Measurements from ENCODE around the gene EFNA5. TPM values are rescaled to one million over a fixed set of nuclear protein-coding genes. Genes with fewer than 3 reads are reported as not detected.

The EFNA5 gene
- total and polyA plus RNA-seq, 4 donors, result 0.14 to 0.93 (median 0.54) TPM

- Histone ChIP-seq H3K27me3 (ENCODE audit: control insufficient read depth in 4 of 4, insufficient read depth in 4 of 4, low read length in 3 of 4) (no peaks in the 10 kb centered on the region), H3K9ac (ENCODE audit: low read depth in 1 of 2, low read length in 2 of 2) (no peak overlapping the region), H3K36me3 (ENCODE audit: control insufficient read depth in 4 of 4, insufficient read depth in 3 of 4, low read depth in 1 of 4, low read length in 3 of 4) (no peaks in the 10 kb centered on the region), H3K9me3 (ENCODE audit: control insufficient read depth in 4 of 4, low read length in 3 of 4) (peaks cover 0 to 2% (median 0%) of the 10 kb centered on the region in 4 donors), H3K27ac (ENCODE audit: low read depth in 1 of 2, low read length in 2 of 2) (no peak overlapping the region), H3K4me1 (ENCODE audit: control insufficient read depth in 4 of 4, insufficient read depth in 4 of 4, low read length in 3 of 4) (no peaks in the 10 kb centered on the region), H3K4me3 (ENCODE audit: low read depth in 1 of 3, low read length in 3 of 3) (no peak overlapping the region)
- WGBS, result 81% methylated on average over 1 of the region's 1 CpG
- TF ChIP-seq FOXA2 (IDR thresholded peaks at IDR 0.05), result no peak
- DNase-seq (ENCODE audit: low spot score), result no peak
Measured at GRCh38 chr5:107687404-107687803, 16.7 kb upstream of the EFNA5 start.

DNA sequence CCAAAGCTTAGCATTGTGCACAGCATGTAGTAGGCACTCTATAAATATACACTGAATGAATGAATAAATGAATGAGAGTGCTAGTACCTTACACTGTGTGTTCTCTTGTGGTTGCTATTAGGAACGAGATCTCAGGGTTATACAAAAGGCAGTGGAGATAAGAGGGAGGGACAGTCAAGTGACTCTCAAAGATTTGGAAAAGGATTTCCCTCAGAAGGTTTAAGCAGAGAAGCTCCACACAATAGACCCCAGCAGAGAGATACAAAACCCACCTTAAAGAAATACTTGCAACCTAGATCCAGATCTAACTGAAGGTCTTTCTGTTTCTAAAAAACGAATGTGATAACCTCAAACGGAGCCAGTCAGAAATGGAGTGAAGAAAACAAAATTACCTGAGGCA is 11.8 kb upstream of the EFNA5 start:
- Histone ChIP-seq H3K9ac (ENCODE audit: low read depth in 1 of 2, low read length in 2 of 2) (no peak overlapping the region), H3K9me3 (ENCODE audit: control insufficient read depth in 4 of 4, low read length in 3 of 4) (peaks cover 0 to 2% (median 0%) of the 10 kb centered on the region in 4 donors), H3K36me3 (ENCODE audit: control insufficient read depth in 4 of 4, insufficient read depth in 3 of 4, low read depth in 1 of 4, low read length in 3 of 4) (no peaks in the 10 kb centered on the region), H3K27me3 (ENCODE audit: control insufficient read depth in 4 of 4, insufficient read depth in 4 of 4, low read length in 3 of 4) (no peaks in the 10 kb centered on the region), H3K4me1 (ENCODE audit: control insufficient read depth in 4 of 4, insufficient read depth in 4 of 4, low read length in 3 of 4) (no peaks in the 10 kb centered on the region), H3K4me3 (ENCODE audit: low read depth in 1 of 3, low read length in 3 of 3) (no peak overlapping the region), H3K27ac (ENCODE audit: low read depth in 1 of 2, low read length in 2 of 2) (no peak overlapping the region)
- DNase-seq (ENCODE audit: low spot score), result no peak
- TF ChIP-seq JUND (IDR thresholded peaks at IDR 0.05) (no peak), REST (IDR thresholded peaks at IDR 0.05) (no peak), GABPA (IDR thresholded peaks at IDR 0.05 in 1 of 2, conservative IDR thresholded peaks at IDR 0.05 in 1 of 2) (no peak), YY1 (IDR thresholded peaks at IDR 0.05) (no peak), FOXA1 (IDR thresholded peaks at IDR 0.05) (no peak), HNF4G (IDR thresholded peaks at IDR 0.05) (no peak)
- TF ChIP-seq, protein P1, sequence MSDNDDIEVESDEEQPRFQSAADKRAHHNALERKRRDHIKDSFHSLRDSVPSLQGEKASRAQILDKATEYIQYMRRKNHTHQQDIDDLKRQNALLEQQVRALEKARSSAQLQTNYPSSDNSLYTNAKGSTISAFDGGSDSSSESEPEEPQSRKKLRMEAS (IDR thresholded peaks at IDR 0.05), result no peak
- TF ChIP-seq, protein P2, sequence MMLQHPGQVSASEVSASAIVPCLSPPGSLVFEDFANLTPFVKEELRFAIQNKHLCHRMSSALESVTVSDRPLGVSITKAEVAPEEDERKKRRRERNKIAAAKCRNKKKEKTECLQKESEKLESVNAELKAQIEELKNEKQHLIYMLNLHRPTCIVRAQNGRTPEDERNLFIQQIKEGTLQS (IDR thresholded peaks at IDR 0.05), result no peak
- 68% methylated on average over 3 of the region's 3 CpGs for WGBS

DNA sequence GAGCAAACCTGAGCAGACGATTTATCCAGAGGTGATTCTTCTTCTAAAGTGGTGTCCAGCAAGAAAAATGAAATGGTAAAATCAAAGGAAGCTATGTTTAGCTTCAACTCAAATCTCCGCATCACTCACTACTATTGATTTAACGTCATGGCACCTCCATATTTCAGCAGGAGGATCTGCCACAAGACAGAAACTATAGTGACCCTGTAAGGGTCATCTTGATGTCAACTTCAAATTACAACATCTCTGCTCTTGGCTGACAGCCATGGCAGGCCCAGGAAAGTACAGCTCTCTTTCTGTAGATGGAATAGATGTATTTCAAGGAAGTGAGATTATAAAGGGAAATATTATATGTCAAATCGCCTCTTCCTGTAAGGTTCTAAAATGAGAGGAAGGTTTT is 10.1 kb upstream of the EFNA5 start:
- no peaks in the 10 kb centered on the region for H3K27me3 ChIP-seq (ENCODE audit: control insufficient read depth in 4 of 4, insufficient read depth in 4 of 4, low read length in 3 of 4)
- no peaks in the 10 kb centered on the region for H3K36me3 ChIP-seq (ENCODE audit: control insufficient read depth in 4 of 4, insufficient read depth in 3 of 4, low read depth in 1 of 4, low read length in 3 of 4)
- H3K9me3 ChIP-seq (ENCODE audit: control insufficient read depth in 4 of 4, low read length in 3 of 4), result no peaks in the 10 kb centered on the region
- no peak overlapping the region for H3K27ac ChIP-seq (ENCODE audit: low read depth in 1 of 2, low read length in 2 of 2)
- WGBS, result 71% methylated on average over 4 of the region's 4 CpGs
- H3K4me3 ChIP-seq (ENCODE audit: low read depth in 1 of 3, low read length in 3 of 3), result no peak overlapping the region
- no peak overlapping the region for H3K9ac ChIP-seq (ENCODE audit: low read depth in 1 of 2, low read length in 2 of 2)
- no peak for DNase-seq (ENCODE audit: low spot score)
- TF ChIP-seq FOXA1 (IDR thresholded peaks at IDR 0.05), result no peak
- peak; percentile 23 to 60 for TF ChIP-seq RXRA (IDR thresholded peaks at IDR 0.05)
- H3K4me1 ChIP-seq (ENCODE audit: control insufficient read depth in 4 of 4, insufficient read depth in 4 of 4, low read length in 3 of 4), result no peaks in the 10 kb centered on the region

DNA sequence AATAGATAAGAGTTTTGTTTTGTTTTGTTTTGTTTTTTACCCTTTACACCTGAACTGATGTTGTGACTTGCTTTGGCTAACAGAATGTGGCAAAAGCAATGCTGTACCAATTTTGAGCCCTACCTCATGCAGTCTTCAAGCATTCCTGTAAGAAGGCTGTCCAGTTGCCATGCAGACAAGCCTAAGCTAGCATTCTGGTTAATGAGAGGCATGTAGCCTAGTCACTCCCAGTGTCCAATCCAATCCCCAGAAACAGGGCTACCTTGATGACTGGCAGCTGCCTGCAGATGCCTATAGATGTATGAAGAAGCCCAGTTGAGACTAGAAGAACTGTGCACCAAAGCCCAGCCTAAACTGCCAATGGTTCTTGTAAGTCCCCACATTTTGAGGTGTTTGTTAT is 9.4 kb upstream of the EFNA5 start:
- H3K4me3 ChIP-seq (ENCODE audit: low read depth in 1 of 3, low read length in 3 of 3), result no peak overlapping the region
- no peaks in the 10 kb centered on the region for H3K36me3 ChIP-seq (ENCODE audit: control insufficient read depth in 4 of 4, insufficient read depth in 3 of 4, low read depth in 1 of 4, low read length in 3 of 4)
- no peak for DNase-seq (ENCODE audit: low spot score)
- no peak overlapping the region for H3K27ac ChIP-seq (ENCODE audit: low read depth in 1 of 2, low read length in 2 of 2)
- H3K9ac ChIP-seq (ENCODE audit: low read depth in 1 of 2, low read length in 2 of 2), result no peak overlapping the region
- no peaks in the 10 kb centered on the region for H3K9me3 ChIP-seq (ENCODE audit: control insufficient read depth in 4 of 4, low read length in 3 of 4)
- H3K27me3 ChIP-seq (ENCODE audit: control insufficient read depth in 4 of 4, insufficient read depth in 4 of 4, low read length in 3 of 4), result no peaks in the 10 kb centered on the region
- no peaks in the 10 kb centered on the region for H3K4me1 ChIP-seq (ENCODE audit: control insufficient read depth in 4 of 4, insufficient read depth in 4 of 4, low read length in 3 of 4)
- TF ChIP-seq TAF1 (conservative IDR thresholded peaks at IDR 0.05), result no peak
- TF ChIP-seq CTCF (IDR thresholded peaks at IDR 0.05; ENCODE audit: low read depth, low read length, missing input control), result no peak
- TF ChIP-seq, protein P2 (IDR thresholded peaks at IDR 0.05), result no peak
- no peak for TF ChIP-seq SP1 (IDR thresholded peaks at IDR 0.05)
- TF ChIP-seq YY1 (IDR thresholded peaks at IDR 0.05), result no peak
- no peak for TF ChIP-seq HNF4A (conservative IDR thresholded peaks at IDR 0.05)
- no peak for TF ChIP-seq REST (IDR thresholded peaks at IDR 0.05)
- no peak for TF ChIP-seq HNF4G (IDR thresholded peaks at IDR 0.05)
- no peak for TF ChIP-seq RXRA (IDR thresholded peaks at IDR 0.05)
- TF ChIP-seq JUND (IDR thresholded peaks at IDR 0.05), result no peak

All from liver (tissue), 9 donors.